Measurements from ENCODE around the gene ISLR2.

The ISLR2 gene

DNA sequence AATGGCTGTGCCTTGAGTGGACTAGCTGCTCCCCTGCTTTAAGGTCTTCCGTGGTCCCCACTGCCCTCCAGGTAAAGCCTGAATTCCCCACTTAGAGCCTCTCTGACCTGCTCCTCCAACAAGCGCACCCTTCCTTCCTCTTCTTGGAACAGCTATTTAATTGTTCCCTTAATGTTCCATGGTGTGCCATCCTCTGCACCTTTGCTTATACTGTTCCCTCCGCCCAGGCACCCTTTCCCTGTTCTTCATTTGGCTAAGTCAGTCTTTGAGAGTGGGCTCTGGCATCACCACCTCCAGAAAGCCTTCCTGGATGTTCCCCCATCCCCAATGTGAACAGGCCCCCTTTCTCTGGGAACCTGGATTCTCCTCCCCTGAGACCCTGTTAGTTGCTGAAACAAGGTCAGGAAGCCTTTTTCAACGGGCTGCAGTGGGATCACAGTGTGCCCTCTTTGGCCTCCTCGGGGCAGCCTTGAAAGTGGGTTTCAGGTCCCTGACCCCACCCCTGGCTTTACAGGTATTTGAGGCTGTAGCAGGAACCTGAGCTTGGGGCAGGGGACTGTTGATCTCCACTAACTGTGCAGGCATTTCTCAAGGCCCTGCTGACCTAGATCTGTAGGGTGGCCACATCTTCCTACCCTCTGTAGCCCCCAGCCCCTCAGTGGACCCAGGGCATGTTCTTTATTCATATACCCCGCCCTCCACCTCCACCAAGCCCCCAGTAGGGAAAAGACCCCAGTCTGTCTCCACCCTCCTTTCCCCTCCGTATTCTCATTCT, 48.1 kb downstream of the ISLR2 start:
- no peaks in the 10 kb centered on the region for H3K4me1 Mint-ChIP-seq
- H3K27me3 Mint-ChIP-seq: no peaks in the 10 kb centered on the region
- H3K27ac Mint-ChIP-seq: peak overlapping the region in 1 of 2 donors; percentile 56
- no peaks in the 10 kb centered on the region for H3K9me3 Mint-ChIP-seq
- no peak overlapping the region for H3K4me3 Mint-ChIP-seq
- DNase-seq (no peak), ATAC-seq (no peak)

DNA sequence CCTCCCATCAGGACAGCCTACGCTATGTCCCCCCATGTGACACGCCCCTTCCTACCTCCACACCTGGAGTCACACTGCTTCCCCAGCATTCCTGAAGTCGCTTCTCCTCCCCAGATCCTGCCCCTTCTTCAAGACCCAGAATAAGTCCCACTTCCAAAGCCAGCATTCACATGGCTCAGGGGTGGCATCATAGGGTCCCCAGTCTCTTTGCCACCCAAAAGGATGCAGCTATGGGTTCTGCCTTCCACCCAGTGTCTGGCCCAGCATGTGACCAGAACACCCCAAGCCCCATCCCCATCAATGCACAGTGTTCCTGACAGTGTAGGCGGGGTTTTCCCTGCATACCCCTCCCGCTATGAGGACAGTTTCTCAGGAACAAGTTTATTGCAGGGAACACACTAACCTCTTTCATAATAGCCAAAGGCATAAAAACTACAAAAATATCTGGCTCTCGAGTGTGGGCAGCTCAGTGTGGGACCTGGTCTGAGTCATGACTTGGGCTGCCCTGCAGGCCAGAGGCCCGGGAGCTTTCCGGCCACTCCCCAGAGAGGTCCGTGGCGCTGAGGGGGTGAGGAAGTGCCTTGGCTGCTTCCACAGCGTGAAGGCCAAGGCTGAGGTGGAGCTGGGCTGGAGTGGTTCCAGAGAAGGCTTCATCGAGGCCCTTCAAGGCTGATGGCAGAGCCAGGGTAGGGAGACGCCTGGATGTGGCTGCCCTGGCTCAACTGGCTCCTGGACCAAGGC, 48.9 kb downstream of the ISLR2 start:
- Mint-ChIP-seq H3K4me3 (no peak overlapping the region), H3K4me1 (no peaks in the 10 kb centered on the region), H3K27ac (peak overlapping the region in 1 of 2 donors; percentile 36), H3K27me3 (no peaks in the 10 kb centered on the region), H3K9me3 (no peaks in the 10 kb centered on the region)
- no peak for DNase-seq
- ATAC-seq: no peak

DNA sequence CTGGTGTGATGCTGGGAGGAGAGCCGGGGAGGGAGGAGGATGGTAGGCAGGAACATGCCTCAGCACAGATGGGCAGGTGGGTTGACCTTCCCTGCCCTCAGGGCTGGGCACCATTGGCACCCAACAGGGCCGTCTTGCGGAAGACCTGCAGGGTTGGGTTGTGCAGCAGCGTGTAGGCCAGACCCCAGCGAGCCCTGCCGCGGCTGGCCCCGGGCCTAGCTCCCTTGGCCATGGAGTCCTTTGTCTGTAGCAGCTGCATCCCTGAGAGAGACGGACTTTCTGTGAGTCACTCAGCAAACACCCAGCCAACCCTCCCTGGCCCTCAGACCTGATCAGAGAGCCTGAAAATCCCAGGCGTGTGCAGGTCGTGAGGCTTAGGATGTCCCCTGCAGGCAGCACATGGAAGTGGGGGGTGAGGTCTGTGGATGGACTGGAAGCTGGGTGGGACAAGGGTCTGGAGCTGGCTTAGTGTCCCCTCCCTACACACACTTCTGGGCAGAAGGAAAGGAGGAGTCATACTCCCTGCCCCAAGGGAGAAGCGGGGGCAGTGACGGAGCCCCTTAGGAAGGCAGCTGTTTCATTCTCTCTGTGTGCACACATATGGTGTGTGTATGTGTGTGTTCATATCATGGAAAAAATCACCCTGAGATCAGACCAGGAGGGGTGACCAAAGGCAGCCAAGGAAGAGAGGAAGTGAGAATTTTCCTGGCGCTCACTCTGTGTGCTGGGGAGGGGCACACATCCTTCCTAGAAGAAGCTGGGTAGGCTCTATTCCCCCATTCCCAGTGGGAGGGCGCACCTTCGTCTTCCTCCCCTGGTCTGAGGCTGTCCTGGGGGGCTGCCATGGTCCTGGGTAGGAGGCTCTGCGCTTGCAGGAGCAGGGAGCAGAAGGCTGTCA, 49.8 kb downstream of the ISLR2 start:
- Mint-ChIP-seq H3K9me3 (no peaks in the 10 kb centered on the region), H3K4me1 (no peaks in the 10 kb centered on the region), H3K4me3 (no peak overlapping the region), H3K27ac (no peak overlapping the region), H3K27me3 (no peaks in the 10 kb centered on the region)
- no peak for DNase-seq
- ATAC-seq: no peak

DNA sequence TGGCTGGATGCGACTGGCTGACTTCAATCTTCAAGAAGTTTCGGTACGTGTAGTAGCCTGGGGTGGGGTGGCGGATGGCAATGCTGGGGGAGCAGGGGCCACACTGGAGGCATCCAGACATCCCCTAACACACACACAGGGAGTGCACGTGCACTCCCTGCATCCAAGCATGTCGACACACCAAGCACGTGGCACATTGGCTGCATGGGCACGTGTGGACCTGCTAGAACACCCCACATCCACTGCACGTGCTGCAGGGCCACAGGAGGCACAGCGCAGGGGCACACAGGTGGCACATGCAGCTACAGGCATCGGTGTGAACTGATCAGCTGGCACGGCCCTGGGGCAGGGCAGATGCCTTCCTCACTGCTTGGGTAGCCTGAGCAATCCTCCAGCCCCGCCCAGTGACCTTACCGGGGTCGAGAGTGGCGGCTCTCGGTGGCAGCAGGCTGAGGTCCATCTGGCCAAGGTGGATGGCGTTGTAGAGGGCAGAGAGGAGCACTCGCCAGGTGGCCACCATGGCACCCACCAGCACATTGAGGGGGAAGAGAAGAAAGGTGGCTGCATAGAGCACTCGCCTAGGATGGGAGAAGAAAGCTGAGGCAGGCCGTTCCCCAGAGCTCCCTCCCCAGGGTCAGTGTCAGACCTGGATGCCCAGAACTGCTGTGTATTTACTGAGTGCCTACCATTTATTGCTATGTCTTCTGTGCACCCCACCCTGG, 50.7 kb downstream of the ISLR2 start:
- Mint-ChIP-seq H3K4me3 (no peak overlapping the region), H3K9me3 (no peaks in the 10 kb centered on the region), H3K27me3 (no peaks in the 10 kb centered on the region), H3K4me1 (no peaks in the 10 kb centered on the region), H3K27ac (no peak overlapping the region)
- no peak for DNase-seq
- ATAC-seq: no peak

DNA sequence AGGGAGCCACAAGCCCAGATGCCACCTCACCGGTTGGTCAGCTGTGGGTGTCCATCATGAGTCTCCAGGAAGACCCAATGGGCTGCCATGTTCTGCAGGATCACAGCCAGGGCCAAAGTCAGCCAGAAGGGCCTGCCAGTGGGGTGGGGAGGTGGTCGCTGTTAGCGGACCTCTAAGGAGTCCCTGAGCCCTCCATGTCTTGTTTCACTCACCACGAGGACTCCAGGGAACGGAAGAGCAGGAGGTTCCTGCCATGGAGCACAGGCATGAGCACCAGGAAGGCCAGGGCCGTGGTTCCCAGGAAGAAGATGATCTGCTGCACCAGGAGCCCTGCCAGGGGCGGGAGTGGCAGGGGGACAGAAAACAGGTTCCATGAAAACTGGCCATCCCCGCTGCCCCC, 51.7 kb downstream of the ISLR2 start:
- H3K27ac Mint-ChIP-seq: peak overlapping the region in 1 of 2 donors; percentile 80
- ATAC-seq (no peak), DNase-seq (no peak)
- H3K27me3 Mint-ChIP-seq: no peaks in the 10 kb centered on the region
- H3K4me1 Mint-ChIP-seq: no peaks in the 10 kb centered on the region
- no peak overlapping the region for H3K4me3 Mint-ChIP-seq
- no peaks in the 10 kb centered on the region for H3K9me3 Mint-ChIP-seq

DNA sequence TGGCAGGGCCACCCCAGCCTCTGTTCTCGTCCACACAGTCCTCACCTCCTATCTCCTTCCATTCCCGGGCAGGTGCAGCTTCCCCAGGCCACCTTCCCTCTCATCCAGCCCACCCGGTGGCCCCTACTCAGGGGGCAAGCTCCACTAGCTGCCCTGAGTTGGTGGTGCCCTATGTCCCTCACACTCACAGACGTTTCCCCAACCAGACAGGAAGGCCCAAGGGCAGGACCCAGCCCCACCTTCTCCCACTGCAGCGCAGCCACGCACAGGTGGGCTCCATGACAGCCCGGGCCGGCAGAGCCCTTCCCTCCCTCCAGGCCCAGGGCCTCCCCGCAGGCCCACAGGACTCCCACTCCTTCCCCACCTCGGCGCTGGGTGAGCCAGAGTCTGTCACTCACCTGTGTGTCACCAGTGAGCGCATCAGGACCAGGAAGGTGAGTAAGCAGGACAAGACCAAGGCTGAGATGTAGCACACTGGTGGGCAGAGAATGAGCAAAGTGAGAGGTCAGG, 54.3 kb downstream of the ISLR2 start:
- no peaks in the 10 kb centered on the region for H3K9me3 Mint-ChIP-seq
- no peak for DNase-seq
- peak; percentile 30 for ATAC-seq

DNA sequence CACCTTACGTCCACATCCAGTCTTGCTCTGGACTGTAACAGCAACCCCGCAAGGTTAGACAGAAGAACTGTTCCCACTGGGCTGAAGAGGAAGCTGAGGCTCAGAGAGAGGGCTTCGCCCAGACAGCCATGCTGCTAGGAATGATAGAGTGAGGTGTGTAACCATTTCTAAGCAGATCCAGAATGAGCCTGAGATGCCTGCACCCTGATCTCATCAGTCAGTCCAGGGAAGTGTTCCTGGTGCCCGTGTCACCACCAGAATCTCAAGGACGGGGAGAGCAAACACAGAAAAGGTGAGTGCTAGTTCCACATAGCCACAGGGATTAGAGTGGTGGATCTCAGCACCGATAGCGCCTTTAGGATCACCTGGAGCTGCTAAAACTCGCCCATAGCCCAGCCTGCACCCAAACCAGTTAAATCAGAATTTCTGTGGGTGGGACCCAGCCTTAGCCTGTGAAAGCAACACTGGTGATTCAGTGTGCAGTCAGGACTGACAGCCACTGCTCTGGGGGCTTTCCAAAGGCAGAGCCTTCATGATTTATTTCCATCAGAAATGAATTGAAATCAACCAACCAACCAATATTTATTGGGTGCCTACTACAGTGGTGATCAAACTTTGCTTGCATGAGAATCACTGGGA, 55.4 kb downstream of the ISLR2 start:
- ATAC-seq (peak; percentile 57), DNase-seq (no peak)
- Mint-ChIP-seq H3K27me3 (no peaks in the 10 kb centered on the region), H3K4me3 (no peak overlapping the region), H3K4me1 (no peaks in the 10 kb centered on the region), H3K9me3 (no peaks in the 10 kb centered on the region), H3K27ac (no peak overlapping the region)

More for the DNA sequence above, 54.3 kb downstream of the ISLR2 start:
- H3K4me1 Mint-ChIP-seq: no peaks in the 10 kb centered on the region
- no peak overlapping the region for H3K4me3 Mint-ChIP-seq
- H3K27me3 Mint-ChIP-seq: no peaks in the 10 kb centered on the region
- no peak overlapping the region for H3K27ac Mint-ChIP-seq

All from stimulated activated naive CD8-positive, alpha-beta T cell treated with anti-CD3 and anti-CD28 coated beads, Interleukin-15, amount 100 ng/mL, for 72 hours (primary cell).